ENCODE data around the gene NAPEPLD.
A peak's percentile ranks its signal among the peaks of the same experiment; 100 is the strongest.
"Not testable (repeated sequence)": the region's sequence is repeated elsewhere in the genome, so short reads cannot be mapped to it uniquely, and the experiment has no call there.

Gene NAPEPLD

DNA sequence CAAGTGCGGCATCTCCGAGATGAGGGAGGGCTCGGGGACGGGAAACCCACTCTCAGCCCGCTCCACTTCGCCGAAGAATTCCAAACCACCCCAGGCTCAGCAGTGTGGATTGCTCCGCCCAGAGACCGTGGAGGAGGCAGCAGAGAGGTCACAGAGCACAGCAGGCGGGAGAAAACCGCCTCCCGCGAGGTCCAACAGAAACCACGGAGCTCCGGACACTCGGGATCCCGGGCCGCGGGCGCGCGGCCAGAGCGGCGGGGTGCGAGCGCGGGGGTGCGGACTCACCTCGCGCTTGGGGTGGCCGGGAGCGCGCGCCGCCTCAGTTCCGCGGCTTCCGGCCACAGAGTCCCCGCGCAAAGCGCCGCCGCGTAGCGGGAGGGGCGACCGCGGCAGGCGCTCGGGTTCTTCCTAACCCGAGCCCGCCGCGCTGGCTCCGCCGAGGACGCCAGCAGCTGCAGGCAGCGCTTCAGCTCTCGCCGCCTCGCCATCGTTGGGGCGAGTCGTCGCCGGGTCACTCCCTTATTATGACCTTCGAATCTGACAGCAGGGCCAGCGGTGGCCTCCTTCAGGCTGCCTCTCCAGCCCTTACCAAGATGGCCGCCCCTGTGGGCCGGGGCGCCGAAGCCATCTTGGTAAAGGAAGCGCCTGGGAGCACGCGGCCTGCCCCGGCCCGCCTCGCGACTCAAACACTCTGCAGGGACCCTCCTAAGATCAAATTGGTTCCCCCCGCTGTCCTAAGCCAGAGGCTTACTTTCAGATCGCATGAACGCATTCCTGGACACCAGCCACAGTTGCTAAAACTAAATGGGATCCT is at the start of gene NAPEPLD:
TSS of gene NAPEPLD (minus strand) at position 106 of the 814 bp plus-strand sequence. CDS start 20,323 bp downstream, outside the sequence.
- DNase-seq (ENCODE audit: insufficient read length, low spot score) (peak; percentile 69), FAIRE-seq (no peak)

DNA sequence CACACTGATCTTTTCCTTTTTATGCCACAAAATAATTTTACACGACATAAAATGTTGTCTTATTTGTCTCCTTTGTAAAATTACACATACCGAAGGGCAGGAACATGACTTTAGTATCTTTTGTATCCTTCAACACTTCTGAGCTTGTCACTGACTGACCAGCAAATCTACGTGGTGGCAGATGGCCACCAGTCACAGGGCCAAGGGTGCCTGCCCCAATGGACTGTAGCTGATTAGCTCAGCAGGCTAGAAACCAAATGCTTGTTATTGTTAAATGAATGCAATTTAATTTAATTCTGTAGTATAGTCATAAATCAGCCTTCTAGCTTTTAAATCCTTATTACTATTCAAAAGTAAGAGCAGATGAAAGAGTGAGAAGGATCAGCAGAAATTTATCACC is 49.2 kb upstream of the NAPEPLD start:
- not testable (repeated sequence) for FAIRE-seq; DNase-seq (ENCODE audit: insufficient read length, low spot score)

- not testable (repeated sequence) for FAIRE-seq
These were observed 46.5 kb upstream of the NAPEPLD start for GRCh38 chr7:103195364-103195763.

GRCh38 chr7:103172415-103173146 is 23.7 kb upstream of the NAPEPLD start:
- not testable (repeated sequence) for FAIRE-seq; DNase-seq (ENCODE audit: insufficient read length, low spot score)

More at GRCh38 chr7:103195364-103195763, 46.5 kb upstream of the NAPEPLD start:
- not testable (repeated sequence) for DNase-seq (ENCODE audit: insufficient read length, low spot score)

- not testable (repeated sequence) for DNase-seq (ENCODE audit: insufficient read length, low spot score); FAIRE-seq
These were observed 23.0 kb upstream of the NAPEPLD start for GRCh38 chr7:103171695-103172414.

DNA sequence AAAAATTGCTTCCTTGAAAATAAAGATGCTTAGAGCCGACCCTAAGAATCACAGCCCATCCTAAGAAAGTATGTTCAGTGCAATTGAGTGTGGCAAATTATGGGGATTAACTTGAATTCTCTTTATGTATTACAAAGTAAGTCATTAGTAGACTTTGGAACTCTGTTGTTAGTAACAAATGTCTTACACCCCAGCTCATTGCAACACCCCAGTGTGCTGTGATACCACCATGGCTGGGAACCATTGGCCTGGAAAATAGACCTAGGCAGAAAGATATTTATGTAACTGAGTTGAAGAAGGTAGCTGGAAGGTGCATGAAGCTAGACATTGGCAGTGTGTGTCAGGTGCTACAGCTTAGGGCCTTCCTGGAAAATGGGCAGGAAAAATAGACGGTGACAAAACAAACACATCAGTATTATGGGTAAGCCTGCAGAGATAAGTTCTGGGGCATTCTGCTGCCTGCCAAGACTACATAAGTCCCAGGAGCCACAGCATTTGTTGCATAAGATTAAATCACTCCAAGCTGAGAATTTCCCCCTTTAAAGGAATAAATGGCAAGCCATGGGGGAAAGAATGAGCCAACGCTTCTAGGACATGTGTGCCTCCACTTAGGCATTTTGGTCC is 18.1 kb upstream of the NAPEPLD start:
- not testable (repeated sequence) for FAIRE-seq; DNase-seq (ENCODE audit: insufficient read length, low spot score)

DNA sequence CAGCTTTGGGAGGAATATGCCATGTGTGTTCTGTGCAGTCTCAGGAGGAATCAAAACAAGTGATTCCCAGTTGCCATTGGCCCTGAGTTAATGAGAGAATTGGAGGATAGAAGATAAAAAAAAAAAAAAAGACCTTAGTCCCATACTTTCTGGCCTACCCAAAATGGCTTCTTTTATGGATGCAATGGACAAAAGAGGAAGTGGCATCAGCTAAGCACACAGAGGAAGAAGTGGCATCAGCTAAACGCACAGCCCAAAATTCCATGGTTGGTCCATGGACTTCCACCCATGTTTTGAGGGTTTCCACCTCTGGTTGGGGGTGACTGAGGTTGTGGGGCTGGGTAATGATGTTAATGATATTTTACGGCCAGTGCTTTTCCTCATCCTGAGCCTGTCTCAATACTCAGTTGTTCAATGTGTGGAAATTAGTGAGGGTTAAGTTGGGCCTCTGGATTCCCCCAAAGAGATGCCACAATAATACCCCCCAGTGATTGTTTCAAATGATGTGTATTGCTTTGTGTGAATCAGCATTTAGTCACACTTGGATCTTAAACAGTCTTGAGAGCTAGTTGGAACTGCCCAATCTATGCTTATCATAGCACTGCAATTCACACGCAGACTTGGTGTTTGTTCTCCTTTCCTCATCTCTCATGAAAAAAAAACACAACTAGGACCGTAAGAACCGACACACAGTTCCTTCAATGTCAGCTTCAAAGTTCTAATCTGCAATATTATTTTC is 14.4 kb upstream of the NAPEPLD start:
- not testable (repeated sequence) for DNase-seq (ENCODE audit: insufficient read length, low spot score); FAIRE-seq

DNA sequence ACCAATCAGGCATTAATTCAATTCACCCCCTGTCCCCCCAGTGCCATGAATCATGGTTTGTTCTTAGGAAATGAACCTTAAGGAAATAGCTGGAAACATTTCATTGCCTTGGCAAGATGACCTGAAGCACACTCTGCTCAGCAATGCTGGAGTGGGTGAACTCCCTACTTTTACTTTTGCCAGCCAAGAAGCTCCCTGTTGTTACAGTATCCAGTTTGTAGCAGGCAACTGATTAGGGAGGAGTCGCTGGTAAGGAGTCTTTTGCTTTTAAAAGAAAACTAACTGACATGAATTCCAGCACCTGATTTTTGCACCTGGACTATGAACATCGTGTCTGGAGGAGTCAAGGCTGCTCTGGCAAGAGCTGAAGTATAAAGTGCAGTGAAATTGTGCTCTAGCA is 13.7 kb upstream of the NAPEPLD start:
- not testable (repeated sequence) for FAIRE-seq; DNase-seq (ENCODE audit: insufficient read length, low spot score)

DNA sequence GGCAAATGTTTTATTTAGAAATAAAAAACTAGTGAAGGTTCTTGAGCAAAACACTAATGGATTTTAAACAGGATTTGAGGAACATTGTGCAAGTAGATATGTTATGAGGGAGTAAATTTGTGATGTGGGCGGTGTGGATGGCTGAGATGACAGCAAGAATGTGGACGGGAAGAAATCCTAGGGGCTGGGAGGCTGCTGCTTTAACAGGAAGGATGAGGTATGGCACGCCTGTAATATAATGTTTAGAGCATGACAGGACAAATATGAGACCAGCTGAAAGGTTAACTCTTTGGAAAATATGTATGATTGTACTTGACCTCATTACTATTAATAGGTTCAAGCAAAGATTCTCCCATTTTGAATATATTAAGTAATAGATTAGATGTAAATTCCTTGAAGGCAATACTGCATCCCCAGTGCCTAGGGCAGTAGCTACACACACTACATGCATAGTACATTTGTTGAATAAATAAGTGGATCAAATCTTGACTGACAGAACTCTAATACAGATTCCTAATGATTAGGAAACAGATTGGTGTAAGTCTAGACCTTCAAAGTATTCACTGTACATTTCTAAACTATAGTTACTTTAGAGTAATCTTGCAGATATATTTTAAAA is 13.2 kb upstream of the NAPEPLD start:
- FAIRE-seq; DNase-seq (ENCODE audit: insufficient read length, low spot score): not testable (repeated sequence)

DNA sequence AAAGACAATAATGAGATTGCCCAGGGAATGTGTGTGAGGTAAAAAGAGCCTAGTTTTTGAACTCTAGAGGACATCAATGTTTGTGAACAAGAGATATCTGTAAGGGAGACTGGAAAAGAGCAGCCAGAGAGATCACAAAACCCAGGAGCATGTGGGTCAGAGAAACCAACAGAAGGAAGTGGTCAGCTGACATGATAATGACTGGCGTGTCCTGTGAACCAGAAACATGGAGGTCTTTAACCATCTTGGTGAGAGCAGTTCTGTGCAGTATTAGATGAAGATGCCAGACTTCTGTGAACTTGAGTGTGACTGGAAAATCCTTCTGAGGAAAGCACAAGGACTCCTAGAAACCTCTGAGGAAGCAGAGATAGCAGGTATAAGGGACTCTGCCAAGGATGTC is 10.2 kb upstream of the NAPEPLD start:
- DNase-seq (ENCODE audit: insufficient read length, low spot score); FAIRE-seq: not testable (repeated sequence)

DNA sequence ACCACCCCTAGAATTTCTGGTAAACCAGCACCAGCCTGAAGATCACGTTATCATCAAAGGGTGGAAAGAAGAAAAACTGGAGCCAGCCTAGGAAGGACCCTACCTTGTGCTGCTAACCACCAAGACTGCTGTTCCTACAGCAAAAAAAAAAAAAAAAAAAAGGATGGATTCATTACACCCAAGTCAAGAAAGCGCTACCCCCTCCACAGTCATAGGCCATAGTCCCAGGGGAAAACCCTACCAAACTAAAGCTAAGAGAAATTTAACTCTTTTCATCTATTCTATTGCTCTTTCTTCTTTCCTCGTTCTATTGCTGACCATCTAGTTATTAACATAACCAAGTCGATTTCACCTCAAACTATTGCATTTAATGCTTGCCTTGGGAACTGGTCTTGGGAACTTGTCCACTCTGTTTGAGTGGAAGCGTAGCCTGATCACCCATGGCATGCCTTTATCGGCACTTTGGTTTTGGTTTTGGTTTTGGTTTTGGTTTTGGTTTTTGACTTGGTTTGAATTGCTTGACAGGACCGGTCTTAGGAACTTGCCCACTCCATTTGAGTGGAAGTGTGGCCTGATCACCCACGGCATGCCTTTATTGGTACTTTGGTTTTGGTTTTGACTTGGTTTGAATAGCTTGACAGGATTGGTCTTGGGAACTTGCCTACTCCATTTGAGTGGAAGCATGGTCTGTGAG is 6.6 kb upstream of the NAPEPLD start:
- not testable (repeated sequence) for FAIRE-seq; DNase-seq (ENCODE audit: insufficient read length, low spot score)

- DNase-seq (ENCODE audit: insufficient read length, low spot score): no peak
- no peak for FAIRE-seq
These were observed 5.1 kb upstream of the NAPEPLD start for GRCh38 chr7:103154042-103154441.

DNA sequence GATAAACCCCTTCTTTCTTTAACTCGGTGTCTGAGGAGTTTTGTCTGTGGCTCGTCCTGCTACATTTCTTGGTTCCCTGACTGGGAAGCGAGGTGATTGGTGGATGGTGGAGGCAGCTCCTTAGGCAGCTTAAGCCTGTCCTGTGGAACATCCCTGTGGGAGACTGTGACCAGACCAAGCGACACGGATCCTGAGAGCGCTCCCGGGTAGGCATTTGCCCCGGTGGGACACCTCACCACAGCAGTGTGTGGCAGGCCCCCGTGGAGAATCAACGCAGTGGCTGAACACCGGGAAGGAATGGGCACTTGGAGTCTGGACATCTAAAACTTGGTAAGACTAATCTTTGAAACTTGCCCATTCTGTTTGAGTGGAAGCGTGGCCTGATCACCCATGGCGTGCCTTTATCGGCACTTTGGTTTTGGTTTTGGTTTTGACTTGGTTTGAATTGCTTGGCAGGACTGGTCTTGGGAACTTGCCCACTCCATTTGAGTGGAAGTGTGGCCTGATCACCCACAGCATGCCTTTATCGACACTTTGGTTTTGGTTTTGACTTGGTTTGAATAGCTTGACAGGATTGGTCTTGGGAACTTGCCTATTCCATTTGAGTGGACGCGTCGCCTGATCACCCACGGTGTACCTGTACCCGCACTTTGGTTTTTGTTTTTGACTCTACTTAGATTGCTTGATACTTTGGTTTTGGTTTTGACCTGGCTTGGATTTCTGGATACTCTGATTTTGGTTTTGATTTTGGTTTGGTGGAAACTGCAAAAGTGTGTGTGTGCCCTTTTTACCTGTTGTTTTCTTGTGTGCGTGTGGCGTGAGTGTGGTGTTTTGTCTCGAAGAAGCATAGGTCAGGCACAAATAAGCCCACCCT is 4.1 kb upstream of the NAPEPLD start:
- DNase-seq (ENCODE audit: insufficient read length, low spot score); FAIRE-seq: not testable (repeated sequence)

- not testable (repeated sequence) for FAIRE-seq; DNase-seq (ENCODE audit: insufficient read length, low spot score)
These were observed 3.2 kb upstream of the NAPEPLD start for GRCh38 chr7:103151993-103152676.

- DNase-seq (ENCODE audit: insufficient read length, low spot score): no peak
- no peak for FAIRE-seq
These were observed 1.3 kb upstream of the NAPEPLD start for GRCh38 chr7:103150192-103150591.

DNA sequence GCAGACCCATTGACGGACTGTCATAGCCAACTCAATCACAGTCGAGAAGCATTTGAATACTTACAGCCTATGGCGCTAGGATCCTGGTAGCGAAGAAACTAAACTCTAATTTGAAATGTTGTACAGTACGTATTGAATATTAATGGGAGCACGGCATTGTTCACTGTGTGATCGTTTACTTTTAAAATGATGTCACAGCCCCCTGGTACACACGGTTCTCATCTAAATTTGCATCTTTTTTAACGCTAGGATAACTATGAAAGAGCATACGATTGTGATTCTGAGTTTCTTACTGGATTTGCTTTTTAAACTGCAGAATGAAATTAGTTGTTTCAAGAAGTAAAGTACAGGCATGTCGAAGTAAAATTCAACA is 895 bp upstream of the NAPEPLD start:
- DNase-seq (ENCODE audit: insufficient read length, low spot score): no peak
- no peak for FAIRE-seq

Measured in HTR-8/SVneo (cell line).